ENCODE results near the gene CLMN. TPM values are rescaled to one million over a fixed set of nuclear protein-coding genes. Genes with fewer than 3 reads are reported as not detected.

Gene CLMN, protein sequence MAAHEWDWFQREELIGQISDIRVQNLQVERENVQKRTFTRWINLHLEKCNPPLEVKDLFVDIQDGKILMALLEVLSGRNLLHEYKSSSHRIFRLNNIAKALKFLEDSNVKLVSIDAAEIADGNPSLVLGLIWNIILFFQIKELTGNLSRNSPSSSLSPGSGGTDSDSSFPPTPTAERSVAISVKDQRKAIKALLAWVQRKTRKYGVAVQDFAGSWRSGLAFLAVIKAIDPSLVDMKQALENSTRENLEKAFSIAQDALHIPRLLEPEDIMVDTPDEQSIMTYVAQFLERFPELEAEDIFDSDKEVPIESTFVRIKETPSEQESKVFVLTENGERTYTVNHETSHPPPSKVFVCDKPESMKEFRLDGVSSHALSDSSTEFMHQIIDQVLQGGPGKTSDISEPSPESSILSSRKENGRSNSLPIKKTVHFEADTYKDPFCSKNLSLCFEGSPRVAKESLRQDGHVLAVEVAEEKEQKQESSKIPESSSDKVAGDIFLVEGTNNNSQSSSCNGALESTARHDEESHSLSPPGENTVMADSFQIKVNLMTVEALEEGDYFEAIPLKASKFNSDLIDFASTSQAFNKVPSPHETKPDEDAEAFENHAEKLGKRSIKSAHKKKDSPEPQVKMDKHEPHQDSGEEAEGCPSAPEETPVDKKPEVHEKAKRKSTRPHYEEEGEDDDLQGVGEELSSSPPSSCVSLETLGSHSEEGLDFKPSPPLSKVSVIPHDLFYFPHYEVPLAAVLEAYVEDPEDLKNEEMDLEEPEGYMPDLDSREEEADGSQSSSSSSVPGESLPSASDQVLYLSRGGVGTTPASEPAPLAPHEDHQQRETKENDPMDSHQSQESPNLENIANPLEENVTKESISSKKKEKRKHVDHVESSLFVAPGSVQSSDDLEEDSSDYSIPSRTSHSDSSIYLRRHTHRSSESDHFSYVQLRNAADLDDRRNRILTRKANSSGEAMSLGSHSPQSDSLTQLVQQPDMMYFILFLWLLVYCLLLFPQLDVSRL
- total RNA-seq = 25.3 and 31.5 TPM in 2 replicates
- long read RNA-seq, partial matches to known transcripts = 23 of 32 reads
- long read RNA-seq, other reads (novel, unspliced or antisense) = 9 of 32 reads

DNA sequence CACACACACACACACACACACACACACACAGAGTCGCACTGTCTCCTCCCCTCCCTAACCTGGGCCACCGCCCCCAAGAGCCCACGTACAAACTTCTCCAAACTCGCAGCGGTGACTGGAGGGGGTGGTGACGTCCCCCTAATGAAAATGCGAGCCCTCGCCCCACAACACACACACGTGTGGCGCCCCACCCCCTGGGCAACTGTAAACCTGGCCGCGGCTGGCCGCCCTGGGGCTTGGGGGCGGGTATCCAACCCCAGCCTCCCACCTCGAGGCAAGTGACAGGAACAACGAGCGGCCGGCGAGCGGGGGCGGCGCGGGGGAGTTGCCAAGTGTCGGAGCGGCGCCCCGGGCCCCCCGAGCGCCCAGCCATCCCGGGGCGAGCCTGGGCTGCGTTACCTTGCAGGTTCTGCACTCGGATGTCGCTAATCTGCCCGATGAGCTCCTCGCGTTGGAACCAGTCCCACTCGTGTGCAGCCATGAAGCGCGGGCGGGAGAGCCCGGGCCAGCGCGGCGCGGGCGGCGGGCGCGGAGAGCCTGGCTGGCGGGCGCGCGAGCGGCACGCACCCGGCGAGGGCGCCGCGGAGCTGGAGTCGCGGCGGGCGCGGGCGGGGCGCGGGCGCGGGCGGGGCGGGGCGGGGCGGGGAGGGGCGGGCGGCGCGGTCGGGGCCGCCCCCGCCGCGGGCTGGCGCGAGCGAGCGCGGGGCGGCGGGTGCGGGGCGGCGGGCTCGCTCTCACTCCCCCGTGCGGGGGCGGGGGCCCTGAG, at the start of gene CLMN:
Gene CLMN, minus strand, starts transcription at position 597 of the 766 bp plus-strand sequence. Its CDS starts 116 bp downstream, at position 481.
- H3K4me1 Mint-ChIP-seq (ENCODE audit: low read depth) = peaks cover 16% of the 10 kb centered on the region
- H3K27ac Mint-ChIP-seq = peak within 1 kb of the TSS; percentile 88
- H3K27me3 Mint-ChIP-seq = peaks cover 47% of the 10 kb centered on the region
- peak; percentile 43 for DNase-seq (ENCODE audit: low spot score, unreplicated experiment)
- H3K36me3 Mint-ChIP-seq (ENCODE audit: insufficient read depth) = peaks cover 1% of the 10 kb centered on the region
- no peaks in the 10 kb centered on the region for H3K9me3 Mint-ChIP-seq (ENCODE audit: low read depth)
- H3K4me3 Mint-ChIP-seq (ENCODE audit: low read depth) = peak within 1 kb of the TSS; percentile 82
- TF ChIP-seq, protein P1, sequence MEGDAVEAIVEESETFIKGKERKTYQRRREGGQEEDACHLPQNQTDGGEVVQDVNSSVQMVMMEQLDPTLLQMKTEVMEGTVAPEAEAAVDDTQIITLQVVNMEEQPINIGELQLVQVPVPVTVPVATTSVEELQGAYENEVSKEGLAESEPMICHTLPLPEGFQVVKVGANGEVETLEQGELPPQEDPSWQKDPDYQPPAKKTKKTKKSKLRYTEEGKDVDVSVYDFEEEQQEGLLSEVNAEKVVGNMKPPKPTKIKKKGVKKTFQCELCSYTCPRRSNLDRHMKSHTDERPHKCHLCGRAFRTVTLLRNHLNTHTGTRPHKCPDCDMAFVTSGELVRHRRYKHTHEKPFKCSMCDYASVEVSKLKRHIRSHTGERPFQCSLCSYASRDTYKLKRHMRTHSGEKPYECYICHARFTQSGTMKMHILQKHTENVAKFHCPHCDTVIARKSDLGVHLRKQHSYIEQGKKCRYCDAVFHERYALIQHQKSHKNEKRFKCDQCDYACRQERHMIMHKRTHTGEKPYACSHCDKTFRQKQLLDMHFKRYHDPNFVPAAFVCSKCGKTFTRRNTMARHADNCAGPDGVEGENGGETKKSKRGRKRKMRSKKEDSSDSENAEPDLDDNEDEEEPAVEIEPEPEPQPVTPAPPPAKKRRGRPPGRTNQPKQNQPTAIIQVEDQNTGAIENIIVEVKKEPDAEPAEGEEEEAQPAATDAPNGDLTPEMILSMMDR (IDR thresholded peaks at IDR 0.05; ENCODE audit: unreplicated experiment) = no peak

DNA sequence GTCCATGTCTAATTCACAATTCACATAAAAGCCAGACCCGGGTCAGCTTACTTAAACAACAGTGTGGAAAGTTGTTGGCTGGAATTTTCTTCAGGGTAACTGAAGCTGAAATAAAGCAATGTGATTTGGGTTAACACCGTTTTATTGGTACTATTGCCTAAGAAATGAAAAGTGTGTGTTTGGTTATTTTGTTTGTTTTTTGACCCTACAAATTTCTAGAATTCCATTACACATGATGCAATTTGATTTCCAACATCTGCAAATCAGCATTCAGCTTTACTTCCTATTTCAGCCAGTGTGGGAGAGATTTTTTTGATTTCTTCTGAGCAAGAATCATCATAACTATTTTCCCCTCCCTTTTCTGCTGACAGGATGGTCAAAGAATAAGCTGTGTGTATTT, 45.7 kb upstream of the CLMN start:
- TF ChIP-seq, protein P1 (IDR thresholded peaks at IDR 0.05; ENCODE audit: unreplicated experiment) = no peak
- Mint-ChIP-seq H3K27me3 (peaks cover 38% of the 10 kb centered on the region), H3K4me1 (ENCODE audit: low read depth) (peaks cover 18% of the 10 kb centered on the region), H3K27ac (no peak overlapping the region), H3K36me3 (ENCODE audit: insufficient read depth) (no peaks in the 10 kb centered on the region), H3K9me3 (ENCODE audit: low read depth) (no peaks in the 10 kb centered on the region), H3K4me3 (ENCODE audit: low read depth) (no peak overlapping the region)
- no peak for DNase-seq (ENCODE audit: low spot score, unreplicated experiment)

GRCh38 chr14:95364481-95365209, 44.9 kb upstream of the CLMN start:
- Mint-ChIP-seq H3K4me1 (ENCODE audit: low read depth) (peaks cover 18% of the 10 kb centered on the region), H3K4me3 (ENCODE audit: low read depth) (no peak overlapping the region), H3K9me3 (ENCODE audit: low read depth) (no peaks in the 10 kb centered on the region), H3K36me3 (ENCODE audit: insufficient read depth) (no peaks in the 10 kb centered on the region), H3K27ac (no peak overlapping the region), H3K27me3 (peaks cover 34% of the 10 kb centered on the region)
- DNase-seq (ENCODE audit: low spot score, unreplicated experiment) = no peak
- TF ChIP-seq, protein P1 (IDR thresholded peaks at IDR 0.05; ENCODE audit: unreplicated experiment) = no peak

GRCh38 chr14:95363468-95363954, 43.8 kb upstream of the CLMN start:
- H3K27me3 Mint-ChIP-seq = peaks cover 31% of the 10 kb centered on the region
- no peak for DNase-seq (ENCODE audit: low spot score, unreplicated experiment)
- no peaks in the 10 kb centered on the region for H3K9me3 Mint-ChIP-seq (ENCODE audit: low read depth)
- H3K4me3 Mint-ChIP-seq (ENCODE audit: low read depth) = no peak overlapping the region
- TF ChIP-seq, protein P1 (IDR thresholded peaks at IDR 0.05; ENCODE audit: unreplicated experiment) = no peak
- H3K27ac Mint-ChIP-seq = no peak overlapping the region
- no peaks in the 10 kb centered on the region for H3K36me3 Mint-ChIP-seq (ENCODE audit: insufficient read depth)
- H3K4me1 Mint-ChIP-seq (ENCODE audit: low read depth) = peaks cover 18% of the 10 kb centered on the region
